Loucy (cell line): ENCODE measurements around the gene NCKAP5.

Experiments
- CTCF ChIP-seq: fragments of 200-600 bp; sonication (generic); conservative IDR thresholded peaks from 2 replicates; pipeline ENCODE4 v1.5.1; 2014; ENCODE audit warnings: mild to moderate bottlenecking, antibody characterized with exemption, low read length
- EZH2phosphoT487 ChIP-seq: fragments of 200-600 bp; IDR thresholded peaks from 2 replicates; pipeline ENCODE4 v1.6.1; 2018; ENCODE audit warnings: antibody characterized with exemption, mild to moderate bottlenecking, moderate library complexity, borderline replicate concordance

GRCh38 chr2:132789066-132789465 is 779.2 kb downstream of the NCKAP5 start:
- TF ChIP-seq CTCF, result no peak
- no peak for TF ChIP-seq EZH2phosphoT487
